Endometrial microvascular endothelial cells (primary cell): Measurements from ENCODE around the gene IGFLR1. TPM values are rescaled to one million over a fixed set of nuclear protein-coding genes. Genes with fewer than 3 reads are reported as not detected.

Experiments
- in situ Hi-C: cut with HindIII; loops from 2 replicates; pipeline ENCODE4 v1.10.0; 2017; ENCODE audit warnings: low sequenced_read_pairs, low pct_unique_long_range_greater_than_20kb; ENCODE audit errors: inconsistent ontology term
- total RNA-seq: library from RNA; depleted of rRNA; stranded (reverse); fragments of >200 nt; gene quantifications from one replicate; pipeline ENCODE4 v1.2.3, GENCODE V29; 2015; ENCODE audit errors: inconsistent ontology term

IGFLR1 gene
- 2.0 TPM for total RNA-seq

DNA sequence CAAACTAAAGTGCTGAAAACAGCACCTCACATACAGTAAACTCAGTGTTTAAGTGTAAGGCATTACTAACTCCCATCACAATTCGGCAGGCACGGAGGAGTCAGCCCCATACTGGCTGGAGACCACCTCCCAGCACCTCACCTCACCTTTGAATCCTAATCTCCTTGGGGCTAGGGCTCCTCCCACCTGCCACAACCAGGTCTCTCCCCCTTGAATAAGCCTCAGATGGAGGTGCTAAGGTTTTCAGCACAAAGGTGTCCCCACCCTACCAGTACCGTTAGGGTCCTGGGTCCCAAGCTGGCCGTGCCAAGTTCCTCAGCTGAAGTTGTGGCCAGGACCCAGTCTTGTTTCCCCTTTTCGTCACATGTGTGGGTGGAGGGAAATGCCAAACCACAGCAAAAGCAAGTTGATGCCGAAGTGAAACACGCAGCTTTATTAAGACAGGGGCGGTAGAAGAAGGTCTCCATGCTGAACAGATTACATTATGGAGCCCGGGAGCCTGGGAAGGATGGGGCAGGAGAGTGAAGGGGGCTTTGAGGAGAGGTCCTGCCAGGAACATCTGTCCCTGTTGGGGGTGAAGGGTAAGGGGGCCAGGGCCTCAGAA, at the start of gene IGFLR1:
TSS of gene IGFLR1 (minus strand) at position 332 of the 604 bp plus-strand sequence. CDS start 1,272 bp downstream, outside the sequence.
- in situ Hi-C loops = no loop called here

- in situ Hi-C loops = no loop called here
Measured at GRCh38 chr19:35791814-35792279, 49.6 kb upstream of the IGFLR1 start.

GRCh38 chr19:35790981-35791813, 48.9 kb upstream of the IGFLR1 start:
- in situ Hi-C loops = no loop called here

- in situ Hi-C loops = no loop called here
Measured at GRCh38 chr19:35789978-35790944, 48.0 kb upstream of the IGFLR1 start.

- in situ Hi-C loops = no loop called here
Measured at GRCh38 chr19:35789195-35789977, 47.1 kb upstream of the IGFLR1 start.

- in situ Hi-C loops = no loop called here
Measured at GRCh38 chr19:35788205-35788960, 46.1 kb upstream of the IGFLR1 start.

- in situ Hi-C loops = no loop called here
Measured at GRCh38 chr19:35787227-35787799, 45.1 kb upstream of the IGFLR1 start.

DNA sequence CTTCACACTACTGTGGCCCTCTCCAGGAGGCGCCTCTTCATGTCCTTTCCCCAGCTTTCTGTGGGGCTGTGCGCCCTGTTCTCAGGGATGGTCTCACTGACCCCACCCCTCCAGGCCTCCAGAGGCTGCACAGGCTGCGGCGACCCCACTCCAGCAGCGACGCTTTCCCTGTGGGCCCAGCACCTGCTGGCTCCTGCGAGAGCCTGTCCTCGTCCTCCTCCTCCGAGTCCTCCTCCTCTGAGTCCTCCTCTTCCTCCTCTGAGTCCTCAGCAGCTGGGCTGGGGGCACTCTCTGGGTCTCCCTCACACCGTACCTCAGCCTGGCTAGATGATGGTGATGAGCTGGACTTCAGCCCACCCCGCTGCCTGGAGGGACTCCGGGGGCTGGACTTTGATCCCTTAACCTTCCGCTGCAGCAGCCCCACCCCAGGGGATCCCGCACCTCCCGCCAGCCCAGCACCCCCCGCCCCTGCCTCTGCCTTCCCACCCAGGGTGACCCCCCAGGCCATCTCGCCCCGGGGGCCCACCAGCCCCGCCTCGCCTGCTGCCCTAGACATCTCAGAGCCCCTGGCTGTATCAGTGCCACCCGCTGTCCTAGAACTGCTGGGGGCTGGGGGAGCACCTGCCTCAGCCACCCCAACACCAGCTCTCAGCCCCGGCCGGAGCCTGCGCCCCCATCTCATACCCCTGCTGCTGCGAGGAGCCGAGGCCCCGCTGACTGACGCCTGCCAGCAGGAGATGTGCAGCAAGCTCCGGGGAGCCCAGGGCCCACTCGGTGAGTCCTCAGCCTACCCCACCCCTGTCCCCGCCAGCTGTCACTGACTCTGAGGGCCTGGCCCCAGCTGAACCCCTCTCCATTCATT, 44.3 kb upstream of the IGFLR1 start:
- in situ Hi-C loops = no loop called here

- in situ Hi-C loops = no loop called here
Measured at GRCh38 chr19:35785339-35785627, 43.0 kb upstream of the IGFLR1 start.

DNA sequence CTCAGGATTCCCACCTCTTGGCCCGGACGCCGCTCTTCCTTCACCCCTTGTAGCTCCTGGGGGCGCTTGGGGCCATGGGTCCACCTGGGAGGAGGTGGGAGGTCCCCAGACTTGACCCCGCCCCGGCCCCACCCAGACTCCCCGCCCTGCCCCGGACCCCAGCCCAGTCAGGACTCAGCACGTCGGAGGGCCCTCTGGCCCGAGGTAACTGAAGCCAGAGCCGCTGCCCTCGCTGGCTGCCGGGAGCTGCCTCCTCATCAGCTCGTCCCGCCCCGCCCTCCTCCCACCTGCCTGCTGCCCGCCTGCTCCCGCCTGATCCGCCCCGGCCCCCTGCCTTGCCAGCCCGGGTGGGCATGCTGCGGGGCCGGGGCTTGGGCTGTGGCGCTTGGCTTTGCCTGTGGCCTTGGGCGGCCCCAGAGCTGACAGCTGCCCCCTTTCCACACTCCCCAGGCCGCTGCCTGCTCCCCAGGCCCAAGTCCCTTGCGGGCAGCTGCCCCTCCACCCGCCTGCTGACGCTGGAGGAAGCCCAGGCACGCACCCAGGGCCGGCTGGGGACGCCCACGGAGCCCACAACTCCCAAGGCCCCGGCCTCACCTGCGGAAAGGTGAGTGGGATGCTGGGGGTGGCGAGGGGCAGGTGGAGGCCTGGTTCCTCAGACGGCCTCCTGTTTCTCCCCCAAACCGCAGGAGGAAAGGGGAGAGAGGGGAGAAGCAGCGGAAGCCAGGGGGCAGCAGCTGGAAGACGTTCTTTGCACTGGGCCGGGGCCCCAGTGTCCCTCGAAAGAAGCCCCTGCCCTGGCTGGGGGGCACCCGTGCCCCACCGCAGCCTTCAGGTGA, 42.5 kb upstream of the IGFLR1 start:
- in situ Hi-C loops = no loop called here

GRCh38 chr19:35783469-35784434, 41.5 kb upstream of the IGFLR1 start:
- in situ Hi-C loops = no loop called here

DNA sequence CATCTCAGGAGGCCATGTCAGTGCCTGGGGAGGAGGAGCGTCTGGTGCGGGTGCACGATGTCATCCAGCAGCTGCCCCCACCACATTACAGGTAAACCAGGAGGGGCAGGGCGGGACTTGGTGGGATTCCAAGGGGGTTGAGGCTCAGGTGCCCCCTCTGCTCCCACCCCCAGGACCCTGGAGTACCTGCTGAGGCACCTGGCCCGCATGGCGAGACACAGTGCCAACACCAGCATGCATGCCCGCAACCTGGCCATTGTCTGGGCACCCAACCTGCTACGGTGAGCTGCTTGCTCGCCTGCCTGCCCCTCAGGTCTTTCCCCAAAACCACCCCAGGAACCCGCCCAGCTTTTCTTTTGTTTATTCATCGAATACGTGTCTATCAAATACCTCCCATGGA, 40.3 kb upstream of the IGFLR1 start:
- in situ Hi-C loops = no loop called here

- in situ Hi-C loops = no loop called here
Measured at GRCh38 chr19:35781650-35782049, 39.4 kb upstream of the IGFLR1 start.

DNA sequence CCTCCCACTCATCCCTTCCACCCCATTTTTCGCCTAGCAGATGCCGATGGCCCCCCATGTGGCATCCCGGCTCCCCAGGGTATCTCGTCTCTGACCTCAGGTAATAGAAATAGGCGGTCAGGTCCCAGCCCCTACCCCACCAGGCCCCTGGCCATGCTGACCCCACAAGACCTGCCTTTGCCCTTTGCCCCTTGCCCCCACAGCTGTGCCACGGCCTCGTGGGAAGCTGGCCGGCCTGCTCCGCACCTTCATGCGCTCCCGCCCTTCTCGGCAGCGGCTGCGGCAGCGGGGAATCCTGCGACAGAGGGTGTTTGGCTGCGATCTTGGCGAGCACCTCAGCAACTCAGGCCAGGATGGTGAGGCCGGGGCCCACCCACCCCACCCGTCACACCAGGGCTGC, 38.5 kb upstream of the IGFLR1 start:
- in situ Hi-C loops = no loop called here

DNA sequence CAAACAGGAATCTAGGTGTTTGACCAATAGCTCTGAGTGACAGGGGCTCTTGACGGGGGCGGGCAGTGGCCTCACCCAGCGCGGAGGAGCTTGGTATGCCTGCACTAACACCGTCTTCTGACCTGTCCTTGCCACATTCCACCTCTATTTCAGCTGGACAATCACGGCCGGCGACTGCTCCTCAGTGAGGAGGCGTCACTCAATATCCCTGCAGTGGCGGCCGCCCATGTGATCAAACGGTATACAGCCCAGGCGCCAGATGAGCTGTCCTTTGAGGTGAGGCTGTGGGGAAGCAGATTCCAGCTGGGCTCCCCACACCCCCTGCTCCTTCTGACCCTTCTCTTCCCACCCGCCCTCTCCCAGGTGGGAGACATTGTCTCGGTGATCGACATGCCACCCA, 37.8 kb upstream of the IGFLR1 start:
- in situ Hi-C loops = no loop called here
